HG02588 (cell line): ENCODE measurements around the gene HDLBP.

Experiments used
- ATAC-seq: cut with Tn5 transposase; IDR thresholded peaks from one replicate; pipeline ENCODE4 v1.9.1; 2021; ENCODE audit warnings: mild to moderate bottlenecking, moderate library complexity; ENCODE audit not compliant: unreplicated experiment

HDLBP gene

GRCh38 chr2:241315093-241315878 is at the start of gene HDLBP:
TSS of gene HDLBP (minus strand) at chr2:241315672. CDS start at chr2:241266869, 48,803 bp downstream.
- ATAC-seq, result peak; percentile 66

- ATAC-seq, result no peak
Measured at GRCh38 chr2:241364781-241365180, 49.3 kb upstream of the HDLBP start.

GRCh38 chr2:241363426-241363825 is 48.0 kb upstream of the HDLBP start:
- ATAC-seq, result no peak

- no peak for ATAC-seq
Measured at GRCh38 chr2:241359481-241360045, 44.1 kb upstream of the HDLBP start.

- peak; percentile 26 for ATAC-seq
Measured at GRCh38 chr2:241358470-241358869, 43.0 kb upstream of the HDLBP start.

- ATAC-seq, result no peak
Measured at GRCh38 chr2:241357531-241357930, 42.1 kb upstream of the HDLBP start.

GRCh38 chr2:241356871-241357260 is 41.4 kb upstream of the HDLBP start:
- ATAC-seq, result no peak

- ATAC-seq, result peak; percentile 86
Measured at GRCh38 chr2:241355983-241356870, 40.8 kb upstream of the HDLBP start, which contains the start of gene FARP2. TSS of gene FARP2 (plus strand) at chr2:241356285. CDS start at chr2:241373108, 16,823 bp downstream.

- ATAC-seq, result no peak
Measured at GRCh38 chr2:241354668-241355658, 39.5 kb upstream of the HDLBP start.

GRCh38 chr2:241352227-241352626 is 36.8 kb upstream of the HDLBP start:
- no peak for ATAC-seq

GRCh38 chr2:241351640-241352031 is 36.2 kb upstream of the HDLBP start:
- ATAC-seq, result no peak

- ATAC-seq, result no peak
Measured at GRCh38 chr2:241350878-241351639, 35.6 kb upstream of the HDLBP start.

GRCh38 chr2:241350530-241350877 is 35.0 kb upstream of the HDLBP start:
- ATAC-seq, result no peak

- ATAC-seq, result no peak
Measured at GRCh38 chr2:241349941-241350340, 34.5 kb upstream of the HDLBP start.

GRCh38 chr2:241344925-241345651 is 29.6 kb upstream of the HDLBP start:
- ATAC-seq, result no peak

GRCh38 chr2:241340631-241341163 is 25.2 kb upstream of the HDLBP start:
- ATAC-seq, result no peak

- ATAC-seq, result no peak
Measured at GRCh38 chr2:241339839-241340630, 24.6 kb upstream of the HDLBP start.

GRCh38 chr2:241334813-241335212 is 19.3 kb upstream of the HDLBP start:
- ATAC-seq, result no peak
